COLO829 (cell line): ENCODE data around the gene STXBP6.

Source experiments
- DNase-seq: peaks from one replicate; pipeline ENCODE4 v3.0.0; 2012; ENCODE audit warnings: low spot score

STXBP6 gene

GRCh38 chr14:24887623-24888304 is 162.2 kb downstream of the STXBP6 start:
- no peak for DNase-seq

GRCh38 chr14:24885410-24885913 is 164.5 kb downstream of the STXBP6 start:
- no peak for DNase-seq

GRCh38 chr14:24883576-24883975 is 166.4 kb downstream of the STXBP6 start:
- DNase-seq = no peak

- DNase-seq = no peak
Observed at GRCh38 chr14:24881116-24881893, 168.6 kb downstream of the STXBP6 start.

- DNase-seq = peak; percentile 29
Observed at GRCh38 chr14:24880689-24881088, 169.3 kb downstream of the STXBP6 start.

GRCh38 chr14:24879661-24880386 is 170.1 kb downstream of the STXBP6 start:
- no peak for DNase-seq

- DNase-seq = peak; percentile 68
Observed at GRCh38 chr14:24876996-24877395, 173.0 kb downstream of the STXBP6 start.

- DNase-seq = peak; percentile 26
Observed at GRCh38 chr14:24875991-24876878, 173.7 kb downstream of the STXBP6 start.

GRCh38 chr14:24875203-24875838 is 174.6 kb downstream of the STXBP6 start:
- no peak for DNase-seq

- no peak for DNase-seq
Observed at GRCh38 chr14:24874514-24875202, 175.3 kb downstream of the STXBP6 start.

- DNase-seq = no peak
Observed at GRCh38 chr14:24873551-24873950, 176.4 kb downstream of the STXBP6 start.

GRCh38 chr14:24870949-24871701 is 178.8 kb downstream of the STXBP6 start:
- DNase-seq = no peak

- no peak for DNase-seq
Observed at GRCh38 chr14:24868389-24868788, 181.6 kb downstream of the STXBP6 start.

GRCh38 chr14:24866067-24866639 is 183.8 kb downstream of the STXBP6 start:
- DNase-seq = no peak

- no peak for DNase-seq
Observed at GRCh38 chr14:24863968-24864684, 185.8 kb downstream of the STXBP6 start.

GRCh38 chr14:24861083-24861630 is 188.8 kb downstream of the STXBP6 start:
- DNase-seq = no peak

- no peak for DNase-seq
Observed at GRCh38 chr14:24859559-24859958, 190.4 kb downstream of the STXBP6 start.

- no peak for DNase-seq
Observed at GRCh38 chr14:24858684-24859083, 191.3 kb downstream of the STXBP6 start.
